HEK293 (cell line): Measurements from ENCODE around the gene AK5.

Experiments used
- AEBP2 ChIP-seq: fragments of 450-650 bp; formaldehyde crosslinking; IDR thresholded peaks from 2 replicates; pipeline ENCODE4 v1.5.1; 2016; ENCODE audit warnings: missing biosample characterization, missing genetic modification characterization, borderline replicate concordance
- CTCF ChIP-seq: fragments of 450-650 bp; formaldehyde crosslinking; IDR thresholded peaks from 2 replicates; pipeline ENCODE4 v1.5.1; 2016; ENCODE audit warnings: missing biosample characterization, missing genetic modification characterization
- HIC1 ChIP-seq: fragments of 450-650 bp; formaldehyde crosslinking; IDR thresholded peaks from 2 replicates; pipeline ENCODE4 v1.5.1; 2016; ENCODE audit warnings: missing biosample characterization, missing genetic modification characterization
- REST ChIP-seq: fragments of 450-650 bp; formaldehyde crosslinking; IDR thresholded peaks from 2 replicates; pipeline ENCODE4 v1.5.1; 2016; ENCODE audit warnings: missing biosample characterization, missing genetic modification characterization
- TCF7L2 ChIP-seq: IDR thresholded peaks from 2 replicates; pipeline ENCODE4 v1.6.1; 2011; ENCODE audit warnings: low read depth, mild to moderate bottlenecking, inconsistent platforms, low read length, moderate library complexity, borderline replicate concordance
- ZBTB10 ChIP-seq: fragments of 450-650 bp; formaldehyde crosslinking; IDR thresholded peaks from 2 replicates; pipeline ENCODE4 v1.5.1; 2016; ENCODE audit warnings: missing biosample characterization, missing genetic modification characterization
- ZBTB26 ChIP-seq: fragments of 450-650 bp; formaldehyde crosslinking; optimal IDR thresholded peaks from 2 replicates; pipeline ENCODE3; 2016; ENCODE audit warnings: missing biosample characterization, mild to moderate bottlenecking, missing genetic modification characterization
- ZNF274 ChIP-seq, 2 experiments: fragments of 200-500 bp in 1 of 2; fragments of 450-650 bp in 1 of 2; sonication (Bioruptor generic) in 1 of 2; formaldehyde crosslinking in 1 of 2; IDR thresholded peaks; 2 replicates each; pipeline versions ENCODE4 v1.5.1 to v1.6.1; 2014 to 2016; ENCODE audit warnings: borderline replicate concordance in 1 of 2, inconsistent platforms in 1 of 2, low read length in 1 of 2, missing biosample characterization in 1 of 2, missing genetic modification characterization in 1 of 2
- ZNF292 ChIP-seq: fragments of 450-650 bp; formaldehyde crosslinking; IDR thresholded peaks from 2 replicates; pipeline ENCODE4 v1.5.1; 2016; ENCODE audit warnings: low read depth, missing biosample characterization, missing genetic modification characterization, borderline replicate concordance
- ZNF350 ChIP-seq: fragments of 450-650 bp; formaldehyde crosslinking; IDR thresholded peaks from 2 replicates; pipeline ENCODE4 v1.5.0; 2017; ENCODE audit warnings: missing biosample characterization, mild to moderate bottlenecking, missing genetic modification characterization
- ZNF529 ChIP-seq: fragments of 450-650 bp; formaldehyde crosslinking; IDR thresholded peaks from 2 replicates; pipeline ENCODE4 v1.5.1; 2017; ENCODE audit warnings: missing genetic modification characterization, missing biosample characterization; ENCODE audit not compliant: insufficient replicate concordance
- ZNF747 ChIP-seq: fragments of 450-650 bp; formaldehyde crosslinking; IDR thresholded peaks from 2 replicates; pipeline ENCODE4 v1.5.1; 2016; ENCODE audit warnings: missing biosample characterization, missing genetic modification characterization

GRCh38 chr1:77263708-77264107 is 18.1 kb upstream of the AK5 start:
- TF ChIP-seq CTCF (tag by site-specific recombination) (no peak), ZNF350 (tag by site-specific recombination) (no peak), ZNF274 (IDR thresholded peaks at IDR 0.05; ENCODE audit: low read length) (no peak), ZNF274 (tag by site-specific recombination; IDR thresholded peaks at IDR 0.05; ENCODE audit: borderline replicate concordance) (no peak), ZNF529 (no peak), ZBTB26 (tag by site-specific recombination) (no peak), ZNF292 (tag by site-specific recombination) (no peak), REST (tag by site-specific recombination) (no peak), HIC1 (tag by site-specific recombination) (no peak), ZNF747 (tag by site-specific recombination) (no peak), AEBP2 (tag by site-specific recombination) (no peak), ZBTB10 (tag by site-specific recombination) (no peak), TCF7L2 (no peak)
